Epithelial cell of proximal tubule (primary cell): ENCODE results near the gene GNRHR. TPM values are rescaled to one million over a fixed set of nuclear protein-coding genes. Genes with fewer than 3 reads are reported as not detected.

Source experiments
- DNase-seq: peaks from one replicate; pipeline ENCODE4 v3.0.0-alpha.2; 2011; ENCODE audit warnings: low read depth
- H3K4me3 ChIP-seq: 2 replicates; pipeline ENCODE4 v1.5.1; 2011; ENCODE audit warnings: low read depth, mild to moderate bottlenecking, low read length
- total RNA-seq: library from RNA; depleted of rRNA; stranded (reverse); fragments of >200 nt; gene quantifications from 2 replicates; pipeline ENCODE4 v1.2.3, GENCODE V29; 2015
- TF ChIP-seq, protein P1 (sequence below): conservative IDR thresholded peaks from 2 replicates; pipeline ENCODE4 v1.5.1; 2012; ENCODE audit warnings: low read depth, mild to moderate bottlenecking, low read length

GNRHR gene
- total RNA-seq, 1 donor from 2014 or later, result not detected

DNA sequence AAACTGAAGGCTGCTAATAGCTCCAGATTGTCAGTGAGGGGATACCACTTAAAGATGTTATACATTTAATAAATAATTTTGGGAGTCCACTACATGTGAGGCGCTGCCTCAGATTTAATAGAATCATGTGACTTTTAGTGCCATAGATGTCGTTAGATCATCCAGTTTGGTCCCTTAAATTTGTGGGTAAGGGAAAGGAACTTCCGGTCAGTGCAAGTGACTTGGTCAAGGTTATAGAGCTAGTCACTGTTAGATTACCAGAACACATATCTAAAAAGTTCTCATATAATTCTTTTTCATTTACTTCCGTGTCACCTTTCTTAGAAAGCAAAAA lies 52.7 kb downstream of the GNRHR start:
- TF ChIP-seq, protein P1, sequence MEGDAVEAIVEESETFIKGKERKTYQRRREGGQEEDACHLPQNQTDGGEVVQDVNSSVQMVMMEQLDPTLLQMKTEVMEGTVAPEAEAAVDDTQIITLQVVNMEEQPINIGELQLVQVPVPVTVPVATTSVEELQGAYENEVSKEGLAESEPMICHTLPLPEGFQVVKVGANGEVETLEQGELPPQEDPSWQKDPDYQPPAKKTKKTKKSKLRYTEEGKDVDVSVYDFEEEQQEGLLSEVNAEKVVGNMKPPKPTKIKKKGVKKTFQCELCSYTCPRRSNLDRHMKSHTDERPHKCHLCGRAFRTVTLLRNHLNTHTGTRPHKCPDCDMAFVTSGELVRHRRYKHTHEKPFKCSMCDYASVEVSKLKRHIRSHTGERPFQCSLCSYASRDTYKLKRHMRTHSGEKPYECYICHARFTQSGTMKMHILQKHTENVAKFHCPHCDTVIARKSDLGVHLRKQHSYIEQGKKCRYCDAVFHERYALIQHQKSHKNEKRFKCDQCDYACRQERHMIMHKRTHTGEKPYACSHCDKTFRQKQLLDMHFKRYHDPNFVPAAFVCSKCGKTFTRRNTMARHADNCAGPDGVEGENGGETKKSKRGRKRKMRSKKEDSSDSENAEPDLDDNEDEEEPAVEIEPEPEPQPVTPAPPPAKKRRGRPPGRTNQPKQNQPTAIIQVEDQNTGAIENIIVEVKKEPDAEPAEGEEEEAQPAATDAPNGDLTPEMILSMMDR, result no peak
- H3K4me3 ChIP-seq, result peak overlapping the region; percentile 98
- DNase-seq, result no peak

- DNase-seq, result peak; percentile 72
- H3K4me3 ChIP-seq, result peak within 1 kb of the TSS; percentile 98
- TF ChIP-seq, protein P1, result peak; percentile 38
Observed at GRCh38 chr4:67700738-67701516, 53.3 kb downstream of the GNRHR start, which contains the start of gene UBA6. UBA6 (minus strand) TSS chr4:67701155; CDS start chr4:67701119, 36 bp downstream.

DNA sequence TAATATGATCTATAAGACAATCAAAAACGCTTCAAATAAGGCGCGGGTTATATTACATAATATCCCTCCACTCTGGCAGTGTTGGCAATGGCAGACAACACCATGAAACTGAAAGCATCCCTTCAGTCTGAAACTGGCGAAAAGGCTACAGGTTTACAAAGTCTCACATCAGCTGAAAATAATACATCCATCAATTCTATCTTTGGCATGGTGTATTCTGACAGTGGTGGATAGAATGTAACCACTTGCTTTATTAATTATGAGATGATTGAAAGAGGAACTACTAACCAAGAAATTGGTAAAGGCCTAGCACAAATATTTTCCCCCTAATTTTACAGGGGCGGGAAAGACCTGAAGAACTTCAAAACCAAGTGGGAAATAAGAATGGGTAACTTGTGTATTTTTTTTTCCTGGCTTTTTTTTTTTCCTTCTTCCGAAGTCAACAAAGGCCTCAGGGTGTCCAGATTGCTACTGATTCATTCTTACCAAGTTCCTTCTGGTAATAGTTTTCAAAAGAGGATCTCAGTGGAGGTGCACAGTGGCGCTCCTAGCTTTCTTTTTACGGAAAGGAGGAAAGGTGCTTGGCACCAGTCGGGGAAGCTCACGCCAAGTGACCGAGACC lies 54.0 kb downstream of the GNRHR start:
- TF ChIP-seq, protein P1, result no peak
- H3K4me3 ChIP-seq, result peak overlapping the region; percentile 98
- DNase-seq, result no peak

- TF ChIP-seq, protein P1, result no peak
- H3K4me3 ChIP-seq, result peak overlapping the region; percentile 98
- DNase-seq, result no peak
Observed at GRCh38 chr4:67699603-67700002, 54.6 kb downstream of the GNRHR start.

DNA sequence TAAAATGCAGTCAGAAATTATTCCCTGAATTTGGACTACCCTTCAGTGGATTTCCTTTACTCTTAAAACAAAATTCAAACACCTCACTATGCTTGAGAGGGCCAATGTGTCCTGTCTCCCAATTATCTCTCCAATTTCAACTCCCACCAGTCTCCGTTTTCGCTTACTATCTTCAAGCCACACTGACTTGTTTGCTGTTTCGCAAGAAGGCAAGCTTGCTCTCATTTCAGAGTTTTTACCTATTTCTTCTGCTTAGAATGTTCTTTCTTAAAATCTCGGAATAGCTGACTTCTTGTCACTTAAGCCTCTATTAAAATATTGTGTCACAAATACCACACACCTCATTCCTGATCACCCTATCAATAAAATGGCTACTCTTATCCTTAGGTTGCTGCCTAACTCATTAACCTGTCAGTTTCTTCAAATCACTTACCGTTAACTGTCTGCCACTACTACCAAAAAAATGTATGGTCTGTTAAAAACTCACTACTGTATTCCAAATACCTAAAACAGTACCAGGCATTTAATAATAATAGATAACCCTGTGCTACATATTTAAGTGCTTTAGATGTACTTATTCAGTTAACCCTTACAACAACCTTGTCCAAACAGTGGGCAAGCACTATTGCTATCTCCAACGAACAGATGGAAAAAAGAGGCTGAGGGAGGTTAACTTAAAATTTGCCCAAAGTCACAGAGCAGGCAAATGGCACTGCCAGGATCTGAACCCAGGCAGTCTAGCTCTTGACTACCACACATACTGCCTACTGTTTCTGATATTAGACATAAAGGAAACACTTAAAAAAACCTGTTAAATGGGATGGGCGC lies 56.1 kb downstream of the GNRHR start:
- no peak overlapping the region for H3K4me3 ChIP-seq
- no peak for DNase-seq
- TF ChIP-seq, protein P1, result no peak

DNA sequence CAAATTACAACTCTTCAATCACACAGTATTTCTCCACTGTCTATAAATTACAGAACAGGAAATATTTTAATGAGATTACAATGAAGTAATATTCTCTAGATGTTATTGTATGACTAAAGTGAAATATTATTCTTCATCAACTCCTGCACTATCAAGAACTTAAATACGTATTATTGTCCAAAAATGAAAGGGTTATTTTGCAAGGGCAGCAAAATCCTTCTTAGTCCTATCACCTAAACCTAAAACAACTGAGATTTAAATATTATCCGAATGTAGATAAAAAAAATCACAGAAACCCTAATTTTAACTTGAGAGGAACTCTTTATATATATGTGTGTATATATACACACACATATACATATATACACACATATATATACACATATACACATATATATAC lies 58.1 kb downstream of the GNRHR start:
- no peak for DNase-seq
- TF ChIP-seq, protein P1, result no peak
- no peak overlapping the region for H3K4me3 ChIP-seq
